HepG2 (cell line): ENCODE measurements around the gene RHBDL1. TPM values are rescaled to one million over a fixed set of nuclear protein-coding genes. Genes with fewer than 3 reads are reported as not detected.
A peak's percentile ranks its signal among the peaks of the same experiment; 100 is the strongest.

ENCODE experiments used
- ATAC-seq: fragments of 200-7000 bp; cut with Tn5 transposase; 3 replicates; pipeline ENCODE4 v1.9.1; 2020; ENCODE audit warnings: mild to moderate bottlenecking, moderate library complexity
- BruUV-seq: library from RNA; stranded (reverse); fragments of 400-500 nt; replicated peaks from 2 replicates; lab custom pipeline; 2021; lab: Mats Ljungman, UMichigan
- CTCF ChIA-PET: fragments of 300-600 bp; formaldehyde crosslinking; extraction: SDS; loops from one replicate; lab custom pipeline; 2021; ENCODE audit warnings: low total read pairs, inconsistent platforms, low intra/inter-chr PET ratio; lab: Yijun Ruan, JAX
- POLR2A ChIA-PET: fragments of 350-600 bp; sonication (Branson Sonifier 250); formaldehyde crosslinking; loops from one replicate; lab custom pipeline; 2020; ENCODE audit warnings: antibody characterized with exemption, inconsistent platforms; lab: Yijun Ruan, JAX
- DNase-seq: peaks from one replicate; pipeline ENCODE4 v3.0.0-alpha.2; 2015; ENCODE audit warnings: low spot score
- FAIRE-seq: peaks from 3 replicates; lab custom pipeline; 2011; peaks lifted over from hg19 to GRCh38; lab: Jason Lieb, UNC
- H2AFZ ChIP-seq: one replicate; pipeline ENCODE4 v1.6.1; 2011; ENCODE audit warnings: low read length, inconsistent platforms
- H3K27ac ChIP-seq: fragments of 300-600 bp; 3 replicates; pipeline ENCODE4 v1.8.0; 2011; ENCODE audit warnings: mixed run types, mild to moderate bottlenecking, mixed read lengths, low read length, inconsistent platforms; ENCODE audit not compliant: insufficient read depth; ENCODE audit errors: extremely low read length
- H3K27me3 ChIP-seq, 2 experiments: fragments of 200-600 bp in 1 of 2; 2 replicates in 1 of 2; 3 replicates in 1 of 2; pipeline versions ENCODE4 v1.6.0 to v1.8.0; 2011; ENCODE audit warnings: low read length in 2 of 2, mild to moderate bottlenecking in 2 of 2, moderate library complexity in 2 of 2, inconsistent platforms in 1 of 2; ENCODE audit not compliant: insufficient read depth in 2 of 2, control insufficient read depth in 1 of 2
- H3K36me3 ChIP-seq, 2 experiments: fragments of 200-600 bp in 1 of 2; replicated peaks in 1 of 2; 2 replicates in 1 of 2; 3 replicates in 1 of 2; pipeline versions ENCODE4 v1.5.1 to v1.8.0; 2011; ENCODE audit warnings: low read length in 2 of 2, inconsistent platforms in 1 of 2; ENCODE audit not compliant: insufficient read depth in 2 of 2, control insufficient read depth in 1 of 2
- H3K4me1 ChIP-seq: 2 replicates; pipeline ENCODE4 v1.5.1; 2012; ENCODE audit warnings: low read length, inconsistent platforms; ENCODE audit not compliant: insufficient read depth
- H3K4me2 ChIP-seq: 2 replicates; pipeline ENCODE4 v1.6.0; 2011; ENCODE audit warnings: low read depth, low read length, inconsistent platforms
- H3K4me3 ChIP-seq, 3 experiments: fragments of 200-600 bp in 1 of 3; sonication (generic), shearing (Covaris generic) in 1 of 3; replicated peaks in 1 of 3; 2 replicates each; pipeline ENCODE4 v1.5.1; 2011 to 2016; ENCODE audit warnings: low read length in 3 of 3, inconsistent platforms in 2 of 3, low read depth in 2 of 3, mild to moderate bottlenecking in 2 of 3, control low read depth in 1 of 3, mixed read lengths in 1 of 3; ENCODE audit not compliant: insufficient read depth in 1 of 3
- H3K79me2 ChIP-seq: one replicate; pipeline ENCODE4 v1.6.1; 2011; ENCODE audit warnings: low read length, inconsistent platforms; ENCODE audit not compliant: insufficient read depth
- H3K9ac ChIP-seq: 2 replicates; pipeline ENCODE4 v1.6.0; 2011; ENCODE audit warnings: mild to moderate bottlenecking, low read depth, low read length, inconsistent platforms; ENCODE audit not compliant: insufficient read depth
- H3K9me3 ChIP-seq: 2 replicates; pipeline ENCODE4 v1.5.1; 2012; ENCODE audit warnings: mild to moderate bottlenecking, low read length
- H4K20me1 ChIP-seq: 2 replicates; pipeline ENCODE4 v1.6.0; 2011; ENCODE audit warnings: inconsistent platforms, mild to moderate bottlenecking, low read length, moderate library complexity; ENCODE audit not compliant: insufficient read depth
- AGO2 ChIP-seq: fragments of 200-400 bp; formaldehyde crosslinking; optimal IDR thresholded peaks from 2 replicates; pipeline ENCODE3; 2017; ENCODE audit warnings: mild to moderate bottlenecking, low read depth, low read length, moderate library complexity
- ARID3A ChIP-seq: IDR thresholded peaks from 2 replicates; pipeline ENCODE4 v1.6.1; 2012; ENCODE audit warnings: low read depth, low read length, improper control_type of control experiment
- BHLHE40 ChIP-seq: IDR thresholded peaks from 2 replicates; pipeline ENCODE4 v1.6.1; 2011; ENCODE audit warnings: low read length, improper control_type of control experiment
- EP300 ChIP-seq, 3 experiments: sonication (generic) in 1 of 3; formaldehyde crosslinking in 1 of 3; IDR thresholded peaks; 2 replicates each; pipeline versions ENCODE4 v1.5.1 to v1.6.1; 2011 to 2020; ENCODE audit warnings: low read depth in 2 of 3, low read length in 2 of 3, borderline replicate concordance in 1 of 3, improper control_type of control experiment in 1 of 3, mild to moderate bottlenecking in 1 of 3, missing genetic modification reagents in 1 of 3, moderate library complexity in 1 of 3
- IRF1 ChIP-seq: sonication (generic); formaldehyde crosslinking; IDR thresholded peaks from 2 replicates; pipeline ENCODE4 v1.4.0; 2020; ENCODE audit warnings: low read depth, mild to moderate bottlenecking, missing genetic modification reagents
- WGBS: methylation state at CpG from one replicate; pipeline ENCODE4 v1.1.6; 2017; ENCODE audit warnings: low lambda C conversion rate; 5-methylcytosine and 5-hydroxymethylcytosine counted together
- in situ Hi-C: cut with HindIII; loops from 2 replicates; pipeline ENCODE4 v1.10.0; 2017; ENCODE audit warnings: low pct_unique_long_range_greater_than_20kb; ENCODE audit not compliant: extremely low pct_ligation_motif_present
- intact Hi-C: fragments of 100-400 bp; cut with micrococcal nuclease; formaldehyde crosslinking; loops from one replicate; pipeline ENCODE4 v1.10.0; 2022; ENCODE audit not compliant: unreplicated experiment
- polyA plus RNA-seq, 8 experiments: library from polyadenylated mRNA; depleted of rRNA in 3 of 8; stranded (reverse) in 7 of 8; unstranded in 1 of 8; fragments of >200 nt; fragmentation: Illumina TruSeq in 4 of 8; extraction: Trizol in 4 of 8; gene quantifications; 2 replicates each; pipeline versions ENCODE4 v1.2.1 to v1.2.3, GENCODE V29; 2011 to 2016; ENCODE audit warnings: low read depth in 4 of 8, missing spikeins in 1 of 8, mixed read lengths in 1 of 8; ENCODE audit not compliant: insufficient read depth in 1 of 8
- total RNA-seq, 5 experiments: library from RNA; depleted of rRNA; stranded (reverse); fragments of >200 nt; fragmentation: Illumina TruSeq; extraction: Trizol; gene quantifications; 2 replicates each; pipeline ENCODE4 v1.2.3, GENCODE V29; 2016; ENCODE audit warnings: low read depth in 1 of 5

Gene RHBDL1
- total and polyA plus RNA-seq, 2 of the 13 experiments (the other 11 are each of a cell fraction or from before 2014, with no cell fraction given) = 1.8 to 3.8 TPM

- H3K9ac ChIP-seq = no peak overlapping the region
- H3K9me3 ChIP-seq = no peaks in the 10 kb centered on the region
- H3K36me3 ChIP-seq = peaks cover 4% of the 10 kb centered on the region in 2 experiments; a peak in 2 of 5 replicates
- POLR2A ChIA-PET = no interaction called here
- intact Hi-C loops (no loop called here), in situ Hi-C loops (no loop called here)
- BruUV-seq = no TSS peak
- H3K4me2 ChIP-seq = no peak overlapping the region
- no peaks in the 10 kb centered on the region for H4K20me1 ChIP-seq
- TF ChIP-seq BHLHE40 = no peak
- TF ChIP-seq AGO2 = peak; percentile 36
- no peak for TF ChIP-seq EP300 (IDR thresholded peaks at IDR 0.05; ENCODE audit: low read depth in 2 of 2, low read length in 2 of 2)
- no peak for TF ChIP-seq EP300 (CRISPR knock-in tag; IDR thresholded peaks at IDR 0.05; ENCODE audit: borderline replicate concordance)
- TF ChIP-seq IRF1 (CRISPR knock-in tag) = no peak
- no peak for TF ChIP-seq ARID3A
- TF ChIP-seq, all 625 proteins: peak for 1
- no peak for DNase-seq
- Histone ChIP-seq H2AFZ (no peak overlapping the region), H3K79me2 (no peaks in the 10 kb centered on the region), H3K4me1 (peaks cover 19% of the 10 kb centered on the region), H3K27me3 (no peaks in the 10 kb centered on the region), H3K27ac (no peak overlapping the region), H3K4me3 (no peak overlapping the region)
- CTCF ChIA-PET = no interaction called here
- WGBS = 95% methylated on average over 12 of the region's 35 CpGs
- no peak for FAIRE-seq
- ATAC-seq = no peak
These were observed 49.3 kb upstream of the RHBDL1 start for GRCh38 chr16:625977-626765.
